ENCODE results near the gene SLAMF7.
A peak's percentile ranks its signal among the peaks of the same experiment; 100 is the strongest.
"Not testable (repeated sequence)": the region's sequence is repeated elsewhere in the genome, so short reads cannot be mapped to it uniquely, and the experiment has no call there.

SLAMF7 gene

DNA sequence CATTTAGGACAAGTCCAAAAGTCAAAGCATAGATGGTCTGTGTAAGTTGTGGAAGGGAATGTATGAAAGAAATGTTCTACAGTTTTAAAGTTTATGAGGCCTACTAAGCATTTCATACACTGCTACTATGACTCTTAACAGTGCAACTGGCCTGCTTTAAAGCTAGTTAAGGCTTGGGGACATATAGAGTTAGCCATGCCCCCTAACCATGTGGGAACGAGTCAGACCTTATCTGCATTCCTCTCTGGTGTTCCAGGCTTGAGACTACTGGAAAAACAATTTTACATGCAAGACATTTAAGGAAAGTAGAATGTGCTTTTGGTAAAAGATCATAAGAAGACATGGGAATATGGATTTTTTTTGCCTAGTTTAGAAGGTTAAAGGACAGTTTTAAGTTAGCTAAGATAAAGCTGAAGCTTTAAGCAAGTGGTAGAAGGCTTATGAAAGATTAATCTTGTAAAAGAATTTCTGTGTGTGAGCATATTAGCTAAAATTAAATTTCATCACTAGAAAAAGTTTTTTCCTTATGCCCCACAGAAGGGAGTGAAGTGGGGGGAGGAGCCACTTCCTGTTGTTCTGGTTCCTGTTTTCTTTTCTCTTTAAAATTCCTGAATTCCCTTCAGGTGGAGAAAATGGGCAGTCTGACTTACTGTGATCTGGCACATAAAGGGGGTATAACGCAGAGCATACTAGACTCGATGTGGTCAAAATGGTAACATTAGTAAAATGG is 18.5 kb upstream of the SLAMF7 start:
- no peak for DNase-seq (ENCODE audit: low read depth in 2 of 3, low spot score in 1 of 3)

DNA sequence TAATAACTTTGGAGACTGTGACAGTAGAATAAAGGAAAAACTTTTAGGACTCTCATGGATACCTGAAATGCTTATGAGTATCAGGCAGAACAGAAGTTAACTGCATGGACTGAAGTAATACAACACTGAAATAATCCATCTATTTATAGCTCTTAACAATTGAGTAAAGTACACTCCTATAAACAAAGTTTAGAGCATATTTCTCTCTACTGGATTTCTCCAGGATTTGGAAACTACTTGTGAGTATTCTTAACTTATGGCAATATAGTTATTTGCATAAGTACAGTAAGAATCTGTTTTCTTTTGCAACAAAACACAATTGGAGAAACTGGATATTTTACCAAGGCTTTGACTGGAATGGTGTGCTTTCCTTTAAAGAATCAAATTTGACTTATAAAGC is 17.6 kb upstream of the SLAMF7 start:
- DNase-seq (ENCODE audit: low read depth in 2 of 3, low spot score in 1 of 3) = no peak

GRCh38 chr1:160722726-160723125 is 16.3 kb upstream of the SLAMF7 start:
- DNase-seq (ENCODE audit: low read depth in 2 of 3, low spot score in 1 of 3) = no peak

GRCh38 chr1:160723332-160723731 is 15.7 kb upstream of the SLAMF7 start:
- no peak for DNase-seq (ENCODE audit: low read depth in 2 of 3, low spot score in 1 of 3)

DNA sequence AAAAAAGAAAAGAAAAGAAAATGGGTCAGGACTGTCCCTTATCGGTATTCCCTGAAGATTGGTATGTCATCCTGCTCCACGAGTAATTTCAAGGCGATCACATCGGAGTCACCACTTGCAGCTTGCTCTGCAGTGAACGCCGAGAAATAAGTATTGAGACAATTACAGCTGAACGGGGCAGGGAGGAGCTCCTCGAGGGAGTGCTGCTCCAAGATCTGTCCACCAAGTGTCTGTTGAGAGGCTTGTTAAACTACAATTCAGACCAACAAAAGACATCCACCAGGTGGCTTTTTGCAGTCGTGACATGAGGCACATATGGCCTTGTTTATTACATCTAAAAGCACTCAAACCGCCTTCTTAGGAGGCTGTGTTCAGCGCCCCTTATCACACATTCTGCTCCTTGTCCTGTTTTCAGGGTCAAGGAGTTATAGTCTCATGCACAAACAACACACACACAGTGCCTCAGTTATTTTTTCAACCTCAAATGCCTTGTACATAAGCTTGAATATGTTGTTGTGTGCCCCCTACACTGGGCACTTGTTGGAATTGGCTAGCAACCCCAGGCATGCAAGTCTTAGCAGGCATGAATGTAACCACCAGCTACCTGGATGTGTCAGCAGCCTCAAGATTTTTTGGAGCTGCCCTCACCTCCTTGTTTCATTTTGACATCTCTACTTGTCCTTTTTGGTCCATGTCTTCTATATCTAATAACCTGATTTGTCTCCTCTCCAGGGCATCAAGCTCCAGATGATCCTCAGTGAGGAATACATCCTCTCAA is 14.4 kb upstream of the SLAMF7 start:
- DNase-seq (ENCODE audit: low read depth in 2 of 3, low spot score in 1 of 3) = no peak

DNA sequence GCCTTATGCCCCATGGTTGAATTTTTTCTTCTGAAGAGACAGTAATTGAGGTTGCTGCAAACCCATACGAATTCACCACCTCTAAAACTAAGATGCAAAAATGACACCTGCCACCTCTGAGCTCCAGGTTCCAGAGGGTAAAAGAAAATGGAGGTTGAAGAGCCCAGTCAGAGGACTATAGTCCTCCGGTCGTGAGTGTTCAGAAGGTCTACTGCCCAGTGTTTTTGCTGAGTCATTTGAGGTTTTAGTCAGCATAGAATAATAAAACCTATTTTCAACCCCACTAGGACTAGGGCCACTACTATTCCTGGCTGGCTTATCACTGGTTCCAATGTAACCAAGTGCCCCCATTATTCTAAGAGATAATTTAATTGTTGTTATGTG is 12.9 kb upstream of the SLAMF7 start:
- no peak for DNase-seq (ENCODE audit: low read depth in 2 of 3, low spot score in 1 of 3)

DNA sequence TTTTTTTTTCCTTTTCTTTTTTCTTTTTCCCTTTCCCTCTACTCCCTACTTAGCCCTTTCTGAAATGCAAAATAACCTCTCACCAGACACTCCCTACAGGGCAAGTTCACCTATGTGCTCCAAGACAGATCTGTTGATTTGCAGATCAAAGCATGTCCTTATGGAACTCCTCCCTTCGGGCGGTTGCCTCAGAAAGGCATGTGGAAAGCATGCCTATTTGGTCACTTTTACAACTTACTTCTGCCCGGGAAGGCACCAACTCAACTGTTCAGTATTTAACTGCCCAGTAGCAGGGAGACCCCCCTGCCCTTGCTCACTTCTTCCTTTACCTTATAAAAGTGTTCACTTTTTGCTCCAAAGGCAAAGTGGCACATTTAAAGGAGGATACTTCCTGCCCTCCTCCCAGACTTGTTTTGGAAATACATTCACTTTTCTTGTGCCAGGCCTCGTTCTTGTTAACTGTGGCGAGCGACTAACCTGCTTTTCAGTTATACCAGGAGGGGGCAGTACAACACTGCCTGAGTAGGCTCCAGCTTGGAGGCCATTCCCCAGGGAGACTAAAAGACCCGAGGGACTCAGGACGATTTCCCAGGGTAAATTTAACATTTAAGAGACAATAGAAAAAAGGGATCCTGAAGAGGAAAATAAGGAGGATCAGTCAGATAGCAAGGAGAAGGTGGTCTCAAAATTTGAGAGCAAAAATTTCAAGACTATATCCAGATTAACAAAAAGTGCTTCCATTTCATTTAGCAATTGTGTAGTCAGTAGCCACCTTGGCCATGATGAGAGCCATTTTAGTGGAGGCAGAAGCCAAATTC is 12.3 kb upstream of the SLAMF7 start:
- DNase-seq (ENCODE audit: low read depth in 2 of 3, low spot score in 1 of 3) = peak; percentile 37 to 62 (median 48)

- DNase-seq (ENCODE audit: low read depth in 2 of 3, low spot score in 1 of 3) = no peak
Observed at GRCh38 chr1:160727316-160727640, 11.8 kb upstream of the SLAMF7 start.

GRCh38 chr1:160731564-160731963 is 7.5 kb upstream of the SLAMF7 start:
- DNase-seq (ENCODE audit: low read depth in 2 of 3, low spot score in 1 of 3) = not testable (repeated sequence)

GRCh38 chr1:160731990-160732389 is 7.1 kb upstream of the SLAMF7 start:
- no peak for DNase-seq (ENCODE audit: low read depth in 2 of 3, low spot score in 1 of 3)

- no peak for DNase-seq (ENCODE audit: low read depth in 2 of 3, low spot score in 1 of 3)
Observed at GRCh38 chr1:160733898-160734297, 5.1 kb upstream of the SLAMF7 start.

DNA sequence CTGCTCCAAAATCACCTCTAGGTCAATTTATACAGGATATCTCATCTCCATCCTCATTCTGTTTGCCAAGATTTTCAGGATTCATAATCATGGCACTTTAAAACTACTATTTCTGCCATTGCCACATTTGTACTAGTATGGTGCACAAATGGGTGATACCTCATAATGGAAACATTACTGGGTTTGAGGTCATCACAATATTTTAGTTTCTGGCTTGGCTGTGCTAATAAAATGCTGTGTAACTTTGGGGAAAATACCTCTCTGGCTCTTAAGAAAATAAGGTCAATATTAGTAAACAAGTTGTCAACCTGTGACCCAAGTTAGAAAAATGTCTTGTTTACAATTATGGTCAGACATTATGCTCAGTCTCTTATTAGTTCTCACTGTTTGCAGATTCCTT is 4.7 kb upstream of the SLAMF7 start:
- no peak for DNase-seq (ENCODE audit: low read depth in 2 of 3, low spot score in 1 of 3)

DNA sequence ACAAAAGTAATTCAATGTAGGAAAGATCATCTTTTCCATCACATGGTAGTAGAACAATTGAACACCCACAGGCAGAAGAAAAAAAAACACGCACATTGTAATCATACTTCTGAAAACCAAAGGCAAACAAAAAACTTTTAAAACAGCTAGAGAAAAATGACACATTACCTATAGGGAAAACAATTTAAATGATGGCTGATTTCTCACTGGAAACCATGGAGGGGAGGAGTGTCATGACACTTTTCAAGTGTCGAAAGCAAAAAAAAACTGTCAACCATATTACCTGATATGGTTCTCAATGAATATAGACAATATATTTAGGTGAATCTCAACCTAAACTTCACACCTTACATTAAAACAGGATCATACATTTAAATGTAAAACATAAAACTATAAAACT is 776 bp upstream of the SLAMF7 start:
- DNase-seq (ENCODE audit: low read depth in 2 of 3, low spot score in 1 of 3) = no peak

GRCh38 chr1:160740133-160740688 is 1.2 kb downstream of the SLAMF7 start:
- no peak for DNase-seq (ENCODE audit: low read depth in 2 of 3, low spot score in 1 of 3)

GRCh38 chr1:160741092-160741501 is 2.0 kb downstream of the SLAMF7 start:
- DNase-seq (ENCODE audit: low read depth in 2 of 3, low spot score in 1 of 3) = no peak

- no peak for DNase-seq (ENCODE audit: low read depth in 2 of 3, low spot score in 1 of 3)
Observed at GRCh38 chr1:160741612-160742348, 2.7 kb downstream of the SLAMF7 start.

DNA sequence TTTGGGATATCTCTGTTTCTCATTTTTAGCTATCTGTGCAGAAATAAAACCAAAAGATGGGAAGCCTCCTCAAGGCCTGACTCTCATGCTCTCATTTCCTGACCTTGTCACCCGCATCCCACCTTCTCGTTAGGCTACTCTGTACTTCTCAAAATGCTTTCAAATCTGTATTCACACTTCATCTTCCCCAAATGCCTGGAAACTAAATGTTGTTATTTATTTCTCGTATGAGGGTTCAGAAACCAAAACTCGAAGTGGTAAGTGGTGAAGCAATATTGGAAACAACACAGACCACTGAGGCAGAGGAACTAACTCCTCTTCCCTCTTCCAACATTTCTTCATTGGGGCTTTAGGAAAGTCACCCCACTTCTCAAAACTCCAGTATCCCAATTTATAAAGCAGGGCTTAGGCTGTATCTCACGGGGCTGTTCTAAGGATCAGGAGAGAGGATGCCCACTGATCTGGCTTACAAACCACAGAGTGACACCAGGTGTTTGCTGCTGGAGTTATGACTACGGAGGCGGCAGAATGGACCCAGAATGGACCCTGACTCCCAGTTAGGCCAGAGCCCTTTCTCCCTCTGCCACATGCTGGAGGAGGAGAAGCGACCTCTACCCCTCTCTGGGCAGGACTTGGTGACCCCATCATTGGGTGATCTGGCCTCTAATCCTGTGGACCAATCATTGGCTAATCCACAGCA is 3.5 kb downstream of the SLAMF7 start:
- no peak for DNase-seq (ENCODE audit: low read depth in 2 of 3, low spot score in 1 of 3)

DNA sequence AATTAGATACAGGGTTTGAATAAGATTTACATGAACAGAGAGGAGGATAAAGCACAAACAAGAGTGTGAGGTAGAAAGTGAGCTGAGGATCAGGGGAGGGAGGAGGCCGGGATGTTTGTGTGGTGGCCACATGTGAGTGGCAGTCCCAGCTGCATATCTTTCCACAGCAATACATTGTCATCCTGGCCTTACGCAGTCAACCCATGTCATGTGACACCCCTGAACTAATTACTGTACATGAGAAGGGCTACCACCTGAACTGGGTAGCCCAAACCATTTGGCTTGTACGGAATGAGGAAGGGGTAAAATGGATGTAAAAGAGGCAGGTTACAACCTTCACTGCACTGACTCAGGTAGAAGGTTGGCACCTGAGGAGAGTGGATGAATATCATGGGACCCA is 4.2 kb downstream of the SLAMF7 start:
- DNase-seq (ENCODE audit: low read depth in 2 of 3, low spot score in 1 of 3) = no peak

- no peak for DNase-seq (ENCODE audit: low read depth in 2 of 3, low spot score in 1 of 3)
Observed at GRCh38 chr1:160744199-160744851, 5.3 kb downstream of the SLAMF7 start.
